Choroid plexus epithelial cell (primary cell): Measurements from ENCODE around the gene SGO1.

Experiments
- DNase-seq: peaks from one replicate; pipeline ENCODE4 v3.0.0-alpha.2; 2010; ENCODE audit warnings: low read depth
- H3K4me3 ChIP-seq: 2 replicates; pipeline ENCODE4 v1.5.1; 2011; ENCODE audit warnings: low read depth, mild to moderate bottlenecking, control low read depth, low read length, moderate library complexity
- TF ChIP-seq, protein P1 (sequence below): conservative IDR thresholded peaks from 2 replicates; pipeline ENCODE4 v1.5.1; 2011; ENCODE audit warnings: low read depth, mild to moderate bottlenecking, control low read depth, inconsistent platforms, low read length, moderate library complexity

SGO1 gene

DNA sequence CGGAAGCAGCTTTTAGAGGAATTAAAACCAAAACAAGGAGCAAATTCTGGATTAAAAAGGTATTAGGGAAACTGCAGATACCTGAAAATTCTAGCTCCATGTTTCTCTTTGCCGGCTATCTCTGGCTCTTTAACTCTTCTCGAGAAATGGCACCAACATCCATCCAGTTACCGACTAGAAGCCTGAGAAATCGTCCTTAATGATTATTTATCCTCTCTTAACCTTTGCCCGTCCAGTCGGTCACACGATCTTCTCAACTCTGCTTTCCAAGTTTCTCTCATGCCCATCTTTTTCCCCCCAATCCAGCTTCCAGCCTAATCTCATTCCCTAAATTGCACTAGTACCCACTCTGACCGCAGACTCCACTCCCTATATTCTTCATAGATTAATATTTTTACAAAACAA, 596 bp upstream of the SGO1 start:
- peak overlapping the region; percentile 77 for H3K4me3 ChIP-seq
- TF ChIP-seq, protein P1, sequence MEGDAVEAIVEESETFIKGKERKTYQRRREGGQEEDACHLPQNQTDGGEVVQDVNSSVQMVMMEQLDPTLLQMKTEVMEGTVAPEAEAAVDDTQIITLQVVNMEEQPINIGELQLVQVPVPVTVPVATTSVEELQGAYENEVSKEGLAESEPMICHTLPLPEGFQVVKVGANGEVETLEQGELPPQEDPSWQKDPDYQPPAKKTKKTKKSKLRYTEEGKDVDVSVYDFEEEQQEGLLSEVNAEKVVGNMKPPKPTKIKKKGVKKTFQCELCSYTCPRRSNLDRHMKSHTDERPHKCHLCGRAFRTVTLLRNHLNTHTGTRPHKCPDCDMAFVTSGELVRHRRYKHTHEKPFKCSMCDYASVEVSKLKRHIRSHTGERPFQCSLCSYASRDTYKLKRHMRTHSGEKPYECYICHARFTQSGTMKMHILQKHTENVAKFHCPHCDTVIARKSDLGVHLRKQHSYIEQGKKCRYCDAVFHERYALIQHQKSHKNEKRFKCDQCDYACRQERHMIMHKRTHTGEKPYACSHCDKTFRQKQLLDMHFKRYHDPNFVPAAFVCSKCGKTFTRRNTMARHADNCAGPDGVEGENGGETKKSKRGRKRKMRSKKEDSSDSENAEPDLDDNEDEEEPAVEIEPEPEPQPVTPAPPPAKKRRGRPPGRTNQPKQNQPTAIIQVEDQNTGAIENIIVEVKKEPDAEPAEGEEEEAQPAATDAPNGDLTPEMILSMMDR = no peak
- no peak for DNase-seq

DNA sequence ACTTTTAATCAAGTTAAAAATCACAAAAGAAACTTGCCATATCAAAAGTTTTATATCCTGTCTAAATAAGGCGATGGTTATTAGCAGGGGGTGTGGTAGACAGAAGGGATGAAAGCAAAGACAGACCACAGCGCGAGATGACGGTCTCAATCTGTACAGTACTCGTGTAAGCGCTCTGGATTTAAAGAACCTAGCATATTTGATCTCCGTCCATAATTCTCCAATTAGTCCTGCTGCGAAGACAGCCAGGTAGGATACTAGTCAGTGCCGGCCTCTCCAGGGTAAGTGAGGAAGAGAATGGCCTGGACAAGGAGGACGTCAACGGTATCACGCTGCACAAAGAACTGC, 701 bp downstream of the SGO1 start:
- DNase-seq = peak; percentile 35
- TF ChIP-seq, protein P1 = no peak
- H3K4me3 ChIP-seq = peak overlapping the region; percentile 77

DNA sequence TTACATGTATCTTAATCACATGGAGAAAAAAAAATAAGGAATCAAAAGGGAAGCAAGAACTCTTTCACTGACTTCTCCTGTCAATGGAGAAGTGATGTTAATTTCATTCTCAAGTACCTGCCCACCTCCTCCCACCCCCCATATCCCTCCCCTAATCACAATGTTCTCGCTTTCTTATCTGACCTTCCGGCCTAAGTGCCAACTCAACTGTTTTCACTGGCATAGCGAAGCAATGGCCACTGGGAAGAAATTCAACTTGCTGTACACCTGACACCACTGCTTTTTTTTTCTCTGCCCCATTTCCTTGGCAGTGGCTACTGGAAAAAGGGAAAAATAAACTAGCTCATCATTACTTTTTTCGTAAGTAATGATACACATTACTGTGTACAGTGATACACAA, 3.8 kb downstream of the SGO1 start:
- no peak for DNase-seq
- H3K4me3 ChIP-seq = no peak overlapping the region
- TF ChIP-seq, protein P1 = no peak

DNA sequence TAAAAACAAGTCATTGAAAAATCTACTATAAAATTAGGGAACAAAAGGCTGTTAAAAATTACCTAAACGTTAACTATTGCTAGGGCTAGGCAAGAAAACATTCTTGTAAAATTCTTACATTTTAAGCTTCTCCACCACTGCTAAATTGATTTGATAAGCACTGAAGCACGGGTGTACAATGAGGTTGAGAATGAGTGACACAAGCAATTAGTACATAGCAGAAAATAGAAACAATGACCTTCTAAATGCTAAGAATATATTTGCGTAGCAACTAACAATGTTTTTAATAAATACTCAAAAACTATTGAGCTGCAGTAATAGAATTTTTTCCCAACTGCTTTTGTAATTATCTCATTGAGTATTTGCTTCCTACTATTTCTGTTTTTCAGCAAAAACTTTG, 4.7 kb downstream of the SGO1 start:
- TF ChIP-seq, protein P1 = no peak
- DNase-seq = no peak
- H3K4me3 ChIP-seq = no peak overlapping the region

DNA sequence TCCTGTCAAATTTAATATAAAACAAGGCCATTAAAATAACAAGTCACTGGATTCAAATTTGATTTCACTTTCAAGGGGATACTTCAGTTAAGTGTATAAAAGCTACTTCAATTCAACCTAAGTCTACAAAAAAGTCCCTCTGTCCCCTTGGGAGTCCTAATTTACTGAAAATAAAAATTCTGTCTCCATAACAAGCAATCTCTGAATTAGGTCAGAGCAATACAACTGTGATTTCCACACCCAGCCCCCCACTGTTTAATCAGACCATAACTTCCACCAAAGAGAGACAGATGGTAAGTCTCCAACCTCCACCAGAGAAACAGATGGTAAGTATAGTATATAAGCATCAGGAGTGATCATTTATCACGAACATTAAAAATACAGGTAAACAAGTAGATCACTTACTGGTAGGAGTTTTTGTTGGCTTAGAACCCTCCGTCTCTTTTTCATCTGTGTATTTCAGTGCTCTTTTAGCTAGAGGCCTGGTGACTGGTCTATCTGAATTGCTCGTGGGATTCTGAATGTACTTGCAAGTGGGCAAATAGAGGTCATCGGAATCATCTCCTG, 12.1 kb downstream of the SGO1 start:
- TF ChIP-seq, protein P1 = no peak
- DNase-seq = no peak
- H3K4me3 ChIP-seq = no peak overlapping the region

DNA sequence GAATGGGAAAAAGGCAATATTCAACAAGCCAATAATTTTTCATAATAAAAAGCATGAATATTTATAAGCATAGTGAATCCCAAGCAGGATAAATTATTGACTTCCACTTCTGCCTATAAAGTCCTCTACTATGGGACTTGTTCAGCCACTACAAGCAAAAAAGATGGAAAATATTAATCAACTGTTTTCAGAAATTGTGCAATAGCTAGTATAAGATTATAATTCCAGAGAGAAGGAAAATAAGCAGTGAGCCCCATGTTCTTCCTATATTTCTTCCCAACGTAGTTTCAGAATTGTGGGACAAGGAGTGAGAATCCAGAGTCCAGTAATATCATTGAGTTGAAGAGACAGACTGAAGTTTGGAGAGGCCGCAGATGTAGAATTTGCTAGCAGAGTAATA, 24.3 kb downstream of the SGO1 start:
- TF ChIP-seq, protein P1 = no peak
- DNase-seq = no peak
- no peak overlapping the region for H3K4me3 ChIP-seq

DNA sequence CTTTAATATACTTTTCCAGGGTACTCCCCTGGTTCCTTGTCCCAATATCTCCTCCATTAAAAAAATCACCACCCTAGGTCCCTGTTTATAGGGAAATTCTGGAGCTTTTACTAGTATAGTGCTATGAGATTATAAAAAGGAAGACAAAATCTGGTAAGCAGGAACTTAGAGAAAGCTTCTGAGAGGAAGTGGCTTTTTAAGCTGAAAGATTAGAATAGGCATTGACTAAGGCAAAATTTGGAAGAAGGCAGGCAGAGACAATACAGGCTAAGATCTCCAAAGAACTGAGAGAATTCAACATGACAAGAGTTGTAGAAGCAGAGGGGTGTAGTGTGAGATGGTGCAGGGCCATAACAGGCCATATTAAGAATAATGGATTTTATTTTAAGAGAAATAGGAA, 25.8 kb downstream of the SGO1 start:
- DNase-seq = no peak
- TF ChIP-seq, protein P1 = no peak
- H3K4me3 ChIP-seq = no peak overlapping the region
